Caco-2 (cell line): ENCODE measurements around the gene GRIK3. TPM values are rescaled to one million over a fixed set of nuclear protein-coding genes. Genes with fewer than 3 reads are reported as not detected.

ENCODE experiments used
- BruUV-seq: library from RNA; stranded (reverse); fragments of 400-500 nt; replicated peaks from 2 replicates; lab custom pipeline; 2021; lab: Mats Ljungman, UMichigan
- CTCF ChIA-PET: fragments of 300-600 bp; sonication (Branson Sonifier 250); formaldehyde crosslinking; loops from one replicate; lab custom pipeline; 2022; ENCODE audit warnings: antibody characterized with exemption; lab: Charles Lee
- POLR2A ChIA-PET: fragments of 300-600 bp; sonication (Branson Sonifier 250); formaldehyde crosslinking; loops from one replicate; lab custom pipeline; 2022; ENCODE audit warnings: antibody characterized with exemption; lab: Charles Lee
- DNase-seq, 2 experiments: peaks; one replicate each; pipeline versions ENCODE4 v3.0.0 to v3.0.0-alpha.2; 2020 to 2022
- H3K27me3 ChIP-seq: replicated peaks from 2 replicates; pipeline ENCODE4 v1.6.0; 2011; ENCODE audit warnings: low read length; ENCODE audit not compliant: control insufficient read depth, insufficient read depth
- H3K36me3 ChIP-seq: 2 replicates; pipeline ENCODE4 v1.5.1; 2011; ENCODE audit warnings: low read length; ENCODE audit not compliant: control insufficient read depth, insufficient read depth
- H3K4me1 ChIP-seq: fragments of 250-450 bp; sonication (Bioruptor Pico); 2 replicates; pipeline ENCODE4 v1.5.1; 2020; ENCODE audit warnings: mild to moderate bottlenecking
- H3K4me3 ChIP-seq: 2 replicates; pipeline ENCODE4 v1.5.1; 2011; ENCODE audit warnings: low read depth, mild to moderate bottlenecking, control low read depth, low read length
- H3K9me3 ChIP-seq: fragments of 250-450 bp; sonication (Bioruptor Pico); 2 replicates; pipeline ENCODE4 v1.5.1; 2020; ENCODE audit warnings: mild to moderate bottlenecking, moderate library complexity
- H3K27ac Mint-ChIP-seq: one replicate; pipeline ENCODE4 v1.8.0; 2022; ENCODE audit warnings: mixed read lengths; ENCODE audit not compliant: unreplicated experiment
- H3K27me3 Mint-ChIP-seq: one replicate; pipeline ENCODE4 v1.8.0; 2022; ENCODE audit warnings: mixed read lengths; ENCODE audit not compliant: insufficient read depth, unreplicated experiment
- H3K36me3 Mint-ChIP-seq: one replicate; pipeline ENCODE4 v1.8.0; 2022; ENCODE audit warnings: mild to moderate bottlenecking, mixed read lengths; ENCODE audit not compliant: insufficient read depth, unreplicated experiment
- H3K4me1 Mint-ChIP-seq: one replicate; pipeline ENCODE4 v1.8.0; 2022; ENCODE audit warnings: low read depth, mixed read lengths; ENCODE audit not compliant: unreplicated experiment
- H3K4me3 Mint-ChIP-seq: one replicate; pipeline ENCODE4 v1.8.0; 2022; ENCODE audit warnings: mild to moderate bottlenecking, moderate library complexity, mixed read lengths; ENCODE audit not compliant: unreplicated experiment
- H3K9me3 Mint-ChIP-seq: one replicate; pipeline ENCODE4 v1.8.0; 2022; ENCODE audit warnings: mixed read lengths; ENCODE audit not compliant: unreplicated experiment
- CTCF ChIP-seq, 2 experiments: fragments of 200-600 bp in 1 of 2; IDR thresholded peaks; 1 replicate in 1 of 2; 2 replicates in 1 of 2; pipeline versions ENCODE4 v1.5.1 to v1.8.0; 2011 to 2022; ENCODE audit warnings: antibody characterized with exemption in 1 of 2, control low read depth in 1 of 2, inconsistent platforms in 1 of 2, low read depth in 1 of 2, low read length in 1 of 2, mild to moderate bottlenecking in 1 of 2, moderate library complexity in 1 of 2; ENCODE audit not compliant: insufficient read depth in 1 of 2, severe bottlenecking in 1 of 2, unreplicated experiment in 1 of 2
- intact Hi-C: fragments of 100-400 bp; cut with micrococcal nuclease; formaldehyde crosslinking; loops from one replicate; pipeline ENCODE4 v1.10.0; 2022; ENCODE audit not compliant: unreplicated experiment
- total RNA-seq: library from RNA; stranded (reverse); gene quantifications from 2 replicates; pipeline ENCODE4 v1.2.3, GENCODE V29; 2022

Gene GRIK3
- total RNA-seq, 1 experiment from 2014 or later, result not detected

- TF ChIP-seq CTCF (IDR thresholded peaks at IDR 0.05; ENCODE audit: insufficient read depth in 1 of 2, low read depth in 1 of 2, low read length in 1 of 2, severe bottlenecking in 1 of 2, unreplicated experiment in 1 of 2), result no peak
Measured at GRCh38 chr1:36973056-36973455, 61.3 kb downstream of the GRIK3 start.

GRCh38 chr1:36971852-36972618 lies 62.3 kb downstream of the GRIK3 start:
- DNase-seq, result no peak
- TF ChIP-seq CTCF (IDR thresholded peaks at IDR 0.05; ENCODE audit: insufficient read depth in 1 of 2, low read depth in 1 of 2, low read length in 1 of 2, severe bottlenecking in 1 of 2, unreplicated experiment in 1 of 2), result no peak
- ChIA-PET POLR2A (no interaction called here), CTCF (no interaction called here)
- Mint-ChIP-seq H3K27ac (no peak overlapping the region), H3K9me3 (no peaks in the 10 kb centered on the region), H3K36me3 (no peaks in the 10 kb centered on the region), H3K27me3 (peaks cover 10% of the 10 kb centered on the region), H3K4me1 (no peaks in the 10 kb centered on the region), H3K4me3 (no peak overlapping the region)
- no peak overlapping the region for H3K4me3 ChIP-seq
- BruUV-seq, result no TSS peak
- H3K9me3 ChIP-seq, result no peaks in the 10 kb centered on the region
- intact Hi-C loops, result no loop called here
- no peaks in the 10 kb centered on the region for H3K36me3 ChIP-seq
- H3K4me1 ChIP-seq, result no peaks in the 10 kb centered on the region
- H3K27me3 ChIP-seq, result no peaks in the 10 kb centered on the region

More at GRCh38 chr1:36973056-36973455, 61.3 kb downstream of the GRIK3 start:
- Mint-ChIP-seq H3K4me1 (no peaks in the 10 kb centered on the region), H3K27me3 (peaks cover 10% of the 10 kb centered on the region), H3K4me3 (no peak overlapping the region), H3K36me3 (no peaks in the 10 kb centered on the region), H3K27ac (no peak overlapping the region), H3K9me3 (no peaks in the 10 kb centered on the region)
- Histone ChIP-seq H3K4me3 (no peak overlapping the region), H3K4me1 (no peaks in the 10 kb centered on the region), H3K36me3 (no peaks in the 10 kb centered on the region), H3K27me3 (no peaks in the 10 kb centered on the region), H3K9me3 (no peaks in the 10 kb centered on the region)
- intact Hi-C loops, result no loop called here
- no TSS peak for BruUV-seq
- CTCF ChIA-PET, result interaction anchor here (0.6 kb wide), 1 partner anchor 301 kb away, joined by 4 read pairs; no protein-coding TSS in a partner anchor
- POLR2A ChIA-PET, result no interaction called here
- no peak for DNase-seq

- H3K27ac Mint-ChIP-seq, result no peak overlapping the region
- Histone ChIP-seq H3K4me3 (no peak overlapping the region), H3K9me3 (no peaks in the 10 kb centered on the region), H3K4me1 (no peaks in the 10 kb centered on the region), H3K36me3 (no peaks in the 10 kb centered on the region), H3K27me3 (no peaks in the 10 kb centered on the region)
- TF ChIP-seq CTCF (IDR thresholded peaks at IDR 0.05; ENCODE audit: insufficient read depth in 1 of 2, low read depth in 1 of 2, low read length in 1 of 2, severe bottlenecking in 1 of 2, unreplicated experiment in 1 of 2), result no peak
- no peaks in the 10 kb centered on the region for H3K36me3 Mint-ChIP-seq
- H3K4me3 Mint-ChIP-seq, result no peak overlapping the region
- peaks cover 3% of the 10 kb centered on the region for H3K27me3 Mint-ChIP-seq
- ChIA-PET CTCF (no interaction called here), POLR2A (no interaction called here)
- no peaks in the 10 kb centered on the region for H3K9me3 Mint-ChIP-seq
- DNase-seq, result no peak
- BruUV-seq, result no TSS peak
- no peaks in the 10 kb centered on the region for H3K4me1 Mint-ChIP-seq
- intact Hi-C loops, result no loop called here
Measured at GRCh38 chr1:36968730-36969129, 65.6 kb downstream of the GRIK3 start.
